HG03439 (cell line): ENCODE measurements around the gene DOCK4.

Experiments used
- ATAC-seq: cut with Tn5 transposase; IDR thresholded peaks from one replicate; pipeline ENCODE4 v1.9.1; 2021; ENCODE audit warnings: mild to moderate bottlenecking, moderate library complexity; ENCODE audit not compliant: unreplicated experiment

The DOCK4 gene

DNA sequence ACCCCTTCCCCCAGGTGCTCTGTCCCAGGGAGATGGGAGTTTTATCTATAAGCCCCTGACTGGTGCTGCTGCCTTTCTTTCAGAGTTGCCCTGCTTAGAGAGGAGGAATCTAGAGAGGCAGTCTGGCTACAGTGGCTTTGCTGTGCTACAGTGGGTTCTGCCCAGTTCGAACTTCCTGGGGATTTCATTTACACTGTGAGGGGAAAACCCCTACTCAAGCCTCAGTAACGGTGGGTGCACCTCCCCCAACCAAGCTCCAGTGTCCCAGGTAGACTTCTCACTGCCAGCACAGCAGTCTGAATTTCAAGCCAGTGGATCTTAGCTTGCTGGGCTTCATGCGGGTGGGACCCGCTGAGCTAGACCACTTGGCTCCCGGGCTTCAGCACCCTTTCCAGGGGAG is 500.4 kb downstream of the DOCK4 start:
- no peak for ATAC-seq

DNA sequence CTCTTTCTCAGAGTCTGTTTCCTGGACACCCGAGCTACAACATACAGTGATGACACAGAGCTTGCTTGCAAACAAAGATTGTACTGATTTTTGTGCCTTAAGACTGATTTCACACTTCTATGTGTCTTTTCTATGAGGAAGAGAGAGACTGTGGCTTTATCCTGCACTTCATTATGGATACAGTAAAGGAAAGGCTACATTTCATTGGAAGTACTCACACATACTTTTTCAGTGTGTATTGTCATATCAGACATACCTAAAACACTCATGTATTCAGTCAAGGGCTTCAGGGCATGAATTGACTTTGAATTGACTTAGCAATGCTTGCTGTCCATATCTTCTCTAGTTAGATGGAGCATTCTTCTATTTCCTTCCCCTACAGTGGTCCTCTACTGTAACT is 508.4 kb downstream of the DOCK4 start:
- ATAC-seq: no peak

DNA sequence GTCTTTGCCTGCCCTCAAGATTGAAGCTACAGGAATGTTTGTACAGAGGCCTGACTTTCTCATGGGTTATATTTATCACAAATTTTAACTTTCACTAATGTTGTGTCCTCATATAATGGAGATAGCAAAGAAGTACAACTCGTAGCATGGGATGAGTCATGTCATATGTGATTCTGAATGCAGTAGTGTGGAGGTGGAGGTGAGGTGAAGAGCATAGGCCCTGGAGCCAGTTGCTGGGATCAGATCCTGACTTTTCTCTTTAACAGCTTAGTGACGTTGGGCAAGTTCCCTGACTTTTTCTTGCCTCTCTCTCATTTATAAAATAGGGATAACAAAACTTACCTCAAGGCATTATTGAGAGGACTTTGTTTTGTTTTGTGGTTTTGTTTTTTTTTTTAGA is 511.8 kb downstream of the DOCK4 start:
- ATAC-seq: no peak

DNA sequence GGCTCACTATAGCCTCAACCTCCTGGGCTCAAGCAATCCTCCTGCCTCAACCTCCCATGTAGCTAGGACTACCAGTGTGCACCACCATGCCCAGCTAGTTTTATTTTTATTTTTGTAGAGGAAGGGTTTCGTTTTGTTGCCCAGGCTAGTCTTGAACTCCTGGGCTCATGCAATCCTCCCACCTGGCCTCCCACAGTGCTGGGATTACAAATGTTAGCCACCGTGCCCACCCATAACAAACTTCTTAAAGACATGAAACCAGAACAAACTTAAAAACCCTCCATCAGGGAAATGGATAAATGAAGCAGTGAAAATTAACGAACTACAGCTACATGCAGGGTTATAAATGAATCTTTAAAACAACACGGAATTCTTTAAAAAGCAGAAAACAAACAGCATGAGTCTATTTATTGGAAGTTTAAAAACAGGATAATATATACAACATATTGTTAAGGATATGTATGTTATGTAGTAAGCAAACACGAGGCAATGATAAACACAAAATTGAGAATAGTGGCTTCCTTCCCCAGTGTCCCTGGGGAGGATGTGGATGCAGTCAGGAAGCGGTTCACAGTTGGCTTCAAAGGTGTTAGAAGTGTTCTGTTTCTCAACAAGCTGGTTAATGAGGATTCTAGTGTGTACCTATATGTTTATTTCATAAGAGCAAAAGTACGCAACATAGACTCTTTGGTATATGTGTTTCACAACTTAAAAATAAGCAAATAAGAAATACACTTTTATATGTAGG is 515.7 kb downstream of the DOCK4 start:
- no peak for ATAC-seq

DNA sequence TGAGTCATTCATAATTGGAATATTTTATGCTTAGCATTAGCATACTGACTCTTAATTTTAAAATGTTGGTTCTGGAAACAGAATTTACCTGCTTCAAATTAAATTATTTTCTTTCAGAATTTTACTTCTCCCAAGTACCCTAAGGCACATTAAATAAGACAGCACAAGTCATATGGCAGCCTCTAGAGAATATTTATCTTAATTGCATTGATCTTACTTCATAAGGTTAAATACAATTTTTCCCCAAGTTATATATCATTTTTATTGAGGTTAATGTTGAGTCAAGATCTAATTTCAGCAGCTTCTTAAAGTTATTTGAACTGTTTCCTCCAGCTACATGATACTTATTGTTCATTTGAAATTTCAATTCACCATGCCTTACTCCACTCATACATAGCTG is 520.9 kb downstream of the DOCK4 start:
- ATAC-seq: no peak

DNA sequence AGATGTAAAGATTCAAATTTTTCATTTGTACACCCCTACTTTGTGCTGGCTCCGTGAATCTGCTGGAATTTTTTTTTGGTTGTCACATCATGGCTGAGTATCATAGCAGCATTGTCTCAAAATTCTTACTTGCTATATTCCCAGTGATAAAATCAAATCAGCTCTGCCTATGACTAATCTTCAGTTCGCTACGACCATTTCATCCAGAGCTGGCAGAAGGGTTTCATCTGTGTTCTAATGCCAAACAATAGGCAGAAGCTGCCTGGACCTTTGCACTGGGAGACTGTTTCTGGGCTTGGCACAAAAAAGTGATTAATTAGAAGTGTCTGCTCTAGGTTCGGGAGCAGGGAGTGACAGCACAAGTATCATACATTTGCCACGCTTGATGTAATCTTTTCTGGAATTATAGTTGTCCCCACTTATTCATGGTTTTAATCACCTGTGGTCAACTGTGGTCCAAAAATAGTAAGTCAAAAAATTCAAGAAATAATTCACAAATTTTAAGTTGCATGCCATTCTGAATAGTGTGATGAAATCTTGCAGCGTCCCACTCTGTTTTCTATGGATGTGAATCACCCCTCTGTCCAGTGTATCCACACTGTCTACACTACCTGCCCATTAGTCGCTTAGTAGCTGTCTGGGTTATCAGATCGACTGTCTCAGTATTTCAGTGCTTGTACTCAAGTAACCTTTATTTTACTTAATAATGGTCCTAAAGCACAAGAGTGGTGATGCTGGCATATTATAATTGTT is 523.4 kb downstream of the DOCK4 start:
- no peak for ATAC-seq

DNA sequence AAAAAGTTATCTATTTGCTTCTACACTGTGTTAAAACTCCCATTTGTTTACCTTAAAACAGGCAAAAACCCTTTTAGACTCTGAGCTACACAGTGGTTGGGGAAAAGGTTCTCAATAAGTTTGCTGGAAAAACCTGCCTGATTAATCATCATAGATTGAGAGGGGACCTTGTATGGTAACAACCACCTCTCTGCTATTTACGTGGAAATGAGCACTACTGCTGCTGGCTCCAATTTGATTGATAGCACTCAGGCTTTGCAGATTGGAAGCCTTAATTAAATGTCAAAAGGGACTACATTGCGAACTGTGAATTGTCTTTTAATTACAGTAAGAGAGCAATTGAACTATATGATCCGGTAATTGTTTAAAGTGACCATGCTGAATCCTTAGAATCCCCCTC is 525.0 kb downstream of the DOCK4 start:
- no peak for ATAC-seq

DNA sequence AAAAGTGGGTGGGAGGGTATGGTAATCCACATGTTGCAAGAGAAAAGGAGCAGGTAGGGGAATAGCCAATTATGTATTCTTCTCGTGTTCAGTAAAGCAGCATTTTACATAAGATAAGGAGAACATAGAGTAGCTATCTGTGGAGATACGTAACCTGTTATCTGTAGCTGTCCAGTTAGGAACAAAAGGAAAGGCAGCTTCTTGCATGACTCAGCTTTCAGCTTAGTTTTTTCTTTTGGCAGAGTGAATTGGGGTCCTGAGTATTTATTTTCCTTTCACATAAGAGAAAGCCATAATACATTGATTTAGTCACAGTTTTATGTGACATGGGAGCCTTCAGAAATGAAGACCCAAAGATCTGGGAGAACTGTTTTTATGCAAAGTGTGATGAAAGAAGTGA is 527.2 kb downstream of the DOCK4 start:
- no peak for ATAC-seq

DNA sequence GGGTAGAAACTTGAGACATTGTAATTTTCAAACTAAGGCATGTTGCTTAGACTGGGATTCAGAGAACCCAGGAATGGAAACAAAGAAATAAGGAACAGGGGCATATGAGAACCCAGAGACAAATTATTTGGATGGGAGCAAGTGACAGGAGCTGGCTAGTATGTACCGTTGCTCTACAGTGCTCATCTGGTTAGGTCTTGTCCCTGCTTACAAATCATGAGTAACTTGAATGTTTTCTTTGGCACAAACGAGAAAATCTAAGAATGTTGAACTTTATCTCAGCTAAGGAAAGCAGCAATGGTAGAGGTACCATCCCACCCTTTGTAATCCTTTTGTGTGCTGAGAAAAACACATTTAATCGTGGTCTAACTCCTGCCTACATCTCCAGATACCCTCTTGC is 527.9 kb downstream of the DOCK4 start:
- ATAC-seq: no peak

DNA sequence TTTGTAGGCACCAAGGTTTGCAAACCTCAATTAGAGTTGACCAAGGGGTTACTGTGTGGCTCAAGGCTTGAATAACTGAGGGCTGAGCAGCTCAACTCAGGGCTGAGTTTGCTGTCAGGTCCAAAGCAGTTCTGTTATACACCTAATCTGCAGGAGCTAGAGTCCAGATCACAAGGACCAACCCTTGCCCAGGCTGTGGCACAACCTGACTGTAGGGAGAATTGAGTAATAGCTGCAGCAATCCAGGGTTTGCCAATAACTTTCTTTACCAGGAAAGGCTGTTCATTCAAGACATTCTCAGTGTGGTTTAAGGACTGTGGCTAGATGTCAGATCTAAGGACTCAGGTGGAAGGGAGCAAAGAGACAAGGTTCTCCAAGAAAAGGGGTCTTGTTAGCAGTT is 528.4 kb downstream of the DOCK4 start:
- ATAC-seq: no peak

DNA sequence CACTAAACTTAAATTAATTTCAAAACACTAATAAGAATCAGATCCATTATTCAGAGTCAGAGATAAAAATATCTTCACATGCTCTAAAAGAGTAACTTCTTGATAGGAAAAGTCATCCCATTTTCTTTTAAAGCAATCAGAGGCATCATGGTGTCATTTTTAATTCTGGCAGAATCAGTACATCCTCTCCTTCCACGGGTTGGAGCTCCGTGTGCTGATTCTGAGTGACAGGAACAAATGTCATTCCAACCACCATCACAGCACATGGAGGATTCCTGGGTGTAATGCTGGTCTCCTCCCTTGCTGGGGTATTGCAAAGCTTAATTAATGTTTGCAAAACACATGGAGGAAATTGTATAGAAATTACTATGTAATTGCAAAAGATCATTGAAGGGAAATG is 529.4 kb downstream of the DOCK4 start:
- no peak for ATAC-seq
